HG03378 (cell line): ENCODE data around the gene IFI16.
"Not testable (repeated sequence)": the region's sequence is repeated elsewhere in the genome, so short reads cannot be mapped to it uniquely, and the experiment has no call there.

Source experiments
- ATAC-seq: cut with Tn5 transposase; IDR thresholded peaks from one replicate; pipeline ENCODE4 v1.9.1; 2021; ENCODE audit warnings: mild to moderate bottlenecking, moderate library complexity; ENCODE audit not compliant: unreplicated experiment

The IFI16 gene

DNA sequence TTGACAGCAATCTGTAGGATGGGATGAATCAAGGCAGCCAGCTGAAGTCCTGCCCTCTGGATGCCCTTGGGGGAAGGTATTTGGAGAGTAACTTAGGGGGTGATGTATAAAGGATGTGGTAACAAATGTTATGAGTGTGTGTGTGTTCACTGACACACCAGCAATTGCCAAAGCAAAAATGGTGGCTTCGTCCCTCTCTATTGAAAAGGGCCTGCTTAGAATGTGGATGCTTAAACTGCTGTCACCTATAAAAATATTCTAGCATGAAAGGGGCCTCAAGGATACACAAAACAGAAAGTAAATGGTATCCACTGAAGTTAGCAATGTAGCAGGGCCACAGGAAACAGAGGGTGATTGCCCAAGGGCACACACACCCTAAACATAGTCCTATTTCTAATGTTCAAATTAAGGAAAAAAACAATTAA lies 81.9 kb downstream of the IFI16 start:
- no peak for ATAC-seq

DNA sequence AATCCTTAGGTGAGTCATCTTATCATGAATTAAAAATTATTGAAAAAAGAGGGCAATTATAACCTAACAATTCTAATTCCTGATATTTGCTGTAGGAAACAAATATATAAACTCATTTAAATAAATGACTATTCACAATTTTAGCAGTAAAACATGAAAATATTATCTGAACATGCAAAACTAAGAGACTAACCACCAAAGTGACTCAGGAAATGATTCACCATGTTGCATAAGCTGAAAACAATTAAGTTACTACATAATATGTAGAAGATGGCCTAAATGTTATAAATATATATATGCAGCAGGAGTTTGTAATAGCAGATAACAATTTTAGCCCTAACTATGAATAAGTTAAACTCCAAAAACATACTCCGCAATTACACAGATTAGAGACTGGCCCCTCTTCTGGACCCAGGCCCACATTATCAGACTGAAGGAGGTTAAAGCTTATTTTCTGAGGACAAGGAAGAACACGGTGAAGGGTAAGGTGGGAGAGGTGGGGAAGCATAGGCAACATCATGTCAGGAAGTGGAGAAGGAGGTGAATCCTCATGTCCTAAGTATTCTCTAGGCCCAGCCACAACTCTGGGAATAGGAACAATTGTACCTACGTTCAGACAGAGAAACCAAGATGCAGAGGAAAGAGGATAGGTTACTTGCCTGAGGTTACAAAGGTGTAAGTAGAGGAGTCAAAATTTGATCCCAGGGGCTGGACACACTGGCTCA lies 82.5 kb downstream of the IFI16 start:
- ATAC-seq = no peak

DNA sequence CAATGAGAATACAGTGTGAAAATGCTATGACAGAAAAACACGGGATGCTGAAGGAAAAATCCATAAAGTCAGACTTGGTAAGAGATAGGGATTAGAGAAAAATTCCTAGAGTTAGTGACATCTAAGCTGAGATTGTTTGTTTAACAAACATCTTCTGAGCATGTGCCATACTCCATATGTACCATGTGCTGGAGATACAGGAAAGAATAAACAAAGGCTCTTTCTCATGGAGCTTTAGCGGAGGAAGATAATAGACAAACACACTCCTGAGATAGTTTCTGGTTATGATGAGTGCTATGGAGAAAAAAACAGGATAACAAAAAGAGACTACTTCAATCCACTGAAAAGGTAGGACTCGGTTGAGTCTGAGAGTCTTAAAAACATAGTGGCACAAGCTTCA lies 88.9 kb downstream of the IFI16 start:
- ATAC-seq = no peak

DNA sequence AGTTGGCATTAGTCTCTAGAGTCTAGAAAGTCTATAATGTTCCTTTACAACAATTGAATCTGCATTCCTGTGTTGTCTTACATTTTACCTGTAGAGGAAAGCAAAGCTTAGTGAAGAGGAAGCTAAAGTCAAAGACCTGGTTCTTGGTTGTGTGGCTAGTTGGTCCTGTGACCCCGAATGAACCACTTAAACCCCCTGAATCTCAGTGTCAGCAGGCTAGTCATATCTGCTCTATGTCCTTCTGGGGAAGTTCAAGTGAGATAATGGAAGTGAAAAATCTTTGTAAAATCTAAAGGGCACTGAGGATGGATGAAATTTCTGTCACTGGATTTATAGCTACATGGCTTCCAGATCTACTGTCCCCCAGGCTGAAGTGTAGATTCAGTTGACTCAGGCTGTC lies 90.9 kb downstream of the IFI16 start:
- ATAC-seq = no peak

DNA sequence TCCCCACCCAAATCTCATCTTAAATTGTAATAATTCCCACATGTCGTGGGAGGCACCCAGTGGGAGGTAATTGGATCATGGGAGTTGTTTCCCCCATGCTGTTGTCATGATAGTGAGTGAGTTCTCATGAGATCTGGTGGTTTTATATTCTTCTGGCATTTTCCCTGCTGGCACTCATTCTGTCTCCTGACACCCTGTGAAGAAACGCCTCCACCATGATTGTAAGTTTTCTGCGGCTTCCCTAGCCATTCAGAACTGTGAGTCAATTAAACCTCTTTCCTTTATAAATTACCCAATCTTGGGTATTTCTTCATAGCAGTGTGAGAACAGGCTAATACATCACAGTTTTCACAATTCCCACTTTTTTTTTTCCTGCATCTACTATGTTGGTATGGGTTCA lies 93.3 kb downstream of the IFI16 start:
- ATAC-seq = not testable (repeated sequence)
